Karpas-422 (cell line): Measurements from ENCODE around the gene OLFML2B. TPM values are rescaled to one million over a fixed set of nuclear protein-coding genes. Genes with fewer than 3 reads are reported as not detected.
"Not testable (repeated sequence)": the region's sequence is repeated elsewhere in the genome, so short reads cannot be mapped to it uniquely, and the experiment has no call there.

Source experiments
- DNase-seq: peaks from one replicate; pipeline ENCODE4 v3.0.0-alpha.2; 2015
- H2AFZ ChIP-seq: fragments of 200-600 bp; sonication (generic); 2 replicates; pipeline ENCODE4 v1.6.1; 2014; ENCODE audit warnings: antibody characterized with exemption, low read length, mixed read lengths
- H3K27ac ChIP-seq: fragments of 200-600 bp; sonication (generic); 2 replicates; pipeline ENCODE4 v1.5.1; 2014; ENCODE audit warnings: mild to moderate bottlenecking, low read length, moderate library complexity
- H3K27me3 ChIP-seq: fragments of 200-600 bp; sonication (generic); 2 replicates; pipeline ENCODE4 v1.6.1; 2014; ENCODE audit warnings: low read length, mixed read lengths
- H3K36me3 ChIP-seq: fragments of 200-600 bp; sonication (generic); 2 replicates; pipeline ENCODE4 v1.6.1; 2014; ENCODE audit warnings: low read length, mixed read lengths; ENCODE audit not compliant: insufficient read depth
- H3K4me1 ChIP-seq: fragments of 200-600 bp; sonication (generic); 2 replicates; pipeline ENCODE4 v1.6.1; 2014; ENCODE audit warnings: mild to moderate bottlenecking, low read length, mixed read lengths
- H3K4me2 ChIP-seq: fragments of 200-600 bp; sonication (generic); 2 replicates; pipeline ENCODE4 v1.6.1; 2014; ENCODE audit warnings: low read length, low read depth, mild to moderate bottlenecking; ENCODE audit not compliant: poor library complexity, severe bottlenecking
- H3K4me3 ChIP-seq: fragments of 200-600 bp; sonication (generic); 2 replicates; pipeline ENCODE4 v1.5.1; 2014; ENCODE audit warnings: mild to moderate bottlenecking, antibody characterized with exemption, low read length, mixed read lengths
- H3K79me2 ChIP-seq: fragments of 200-600 bp; sonication (generic); 2 replicates; pipeline ENCODE4 v1.6.1; 2014; ENCODE audit warnings: mild to moderate bottlenecking, low read length, mixed read lengths
- H3K9ac ChIP-seq: fragments of 200-600 bp; sonication (generic); 2 replicates; pipeline ENCODE4 v1.6.0; 2014; ENCODE audit warnings: low read length
- H3K9me2 ChIP-seq: fragments of 200-600 bp; sonication (generic), shearing (Covaris generic); replicated peaks from 2 replicates; pipeline ENCODE4 v1.6.0; 2014; ENCODE audit warnings: mild to moderate bottlenecking, low read length, moderate library complexity; ENCODE audit not compliant: insufficient read depth
- H3K9me3 ChIP-seq: fragments of 300-700, 200-600 bp; sonication (generic); 2 replicates; pipeline ENCODE4 v1.6.1; 2014; ENCODE audit warnings: low read length, mixed read lengths
- H4K20me1 ChIP-seq: fragments of 200-600 bp; sonication (generic); 2 replicates; pipeline ENCODE4 v1.6.1; 2014; ENCODE audit warnings: mild to moderate bottlenecking, antibody characterized with exemption, low read length, low read depth; ENCODE audit not compliant: insufficient read depth
- total RNA-seq: library from RNA; depleted of rRNA; stranded (reverse); fragments of >200 nt; shearing (Covaris generic); gene quantifications from 2 replicates; pipeline ENCODE4 v1.2.3, GENCODE V29; 2014; ENCODE audit warnings: low replicate concordance

Gene OLFML2B
- total RNA-seq, 1 experiment from 2014 or later, result not detected

DNA sequence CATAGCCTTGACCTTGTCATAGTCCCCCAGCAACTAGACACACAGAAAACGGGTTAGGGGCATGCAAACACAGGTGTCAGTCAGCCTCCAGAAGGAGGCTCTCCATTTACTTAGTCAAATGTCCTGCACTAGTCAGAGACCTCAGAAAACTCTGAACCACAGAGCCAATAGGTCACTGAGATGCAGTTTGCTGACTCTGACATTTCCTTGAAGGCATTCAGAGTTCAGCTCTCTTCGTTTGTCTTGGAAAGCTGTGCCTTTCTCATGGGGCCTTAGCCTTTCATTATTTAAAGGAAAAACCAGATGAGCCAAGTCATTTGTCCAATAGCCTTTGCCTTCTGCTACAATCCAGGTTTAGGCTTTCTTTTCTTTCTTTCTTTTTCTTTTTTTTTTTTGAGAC lies 3.5 kb downstream of the OLFML2B start:
- no peaks in the 10 kb centered on the region for H3K36me3 ChIP-seq
- H2AFZ ChIP-seq, result no peak overlapping the region
- peaks cover 36% of the 10 kb centered on the region for H3K4me1 ChIP-seq
- H3K27ac ChIP-seq, result no peak overlapping the region
- H4K20me1 ChIP-seq, result peaks cover 7% of the 10 kb centered on the region; the same call in 1 of the 2 replicates
- peak overlapping the region; percentile 4 for H3K4me2 ChIP-seq
- peak; percentile 70 for DNase-seq
- H3K9ac ChIP-seq, result no peak overlapping the region
- H3K4me3 ChIP-seq, result no peak overlapping the region
- H3K79me2 ChIP-seq, result no peaks in the 10 kb centered on the region
- H3K27me3 ChIP-seq, result peaks cover 2% of the 10 kb centered on the region; the same call in 1 of the 2 replicates
- H3K9me3 ChIP-seq, result no peaks in the 10 kb centered on the region
- no peaks in the 10 kb centered on the region for H3K9me2 ChIP-seq

DNA sequence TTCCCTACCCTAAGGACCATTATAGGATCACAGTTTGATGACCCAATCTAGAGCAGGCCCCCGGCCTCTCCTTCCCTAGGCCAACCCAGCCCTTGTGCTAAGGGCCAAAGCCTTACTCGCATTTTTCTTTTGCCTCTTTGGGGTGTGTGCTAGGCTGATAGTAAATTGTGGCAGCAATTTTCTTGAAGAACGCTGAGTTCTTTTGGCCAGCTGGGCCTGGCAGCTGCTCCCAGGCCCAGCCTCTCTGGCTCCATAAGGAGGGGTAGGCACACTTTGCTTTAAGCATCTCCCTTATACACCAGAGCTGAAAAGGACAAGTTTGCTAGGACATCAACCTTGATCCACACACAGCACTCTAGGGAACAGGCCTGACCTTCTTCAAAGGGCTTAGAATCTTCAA lies 4.2 kb downstream of the OLFML2B start:
- H2AFZ ChIP-seq, result no peak overlapping the region
- no peaks in the 10 kb centered on the region for H3K36me3 ChIP-seq
- H3K27ac ChIP-seq, result no peak overlapping the region
- peaks cover 2% of the 10 kb centered on the region; the same call in 1 of the 2 replicates for H3K27me3 ChIP-seq
- peaks cover 34% of the 10 kb centered on the region for H3K4me1 ChIP-seq
- no peak for DNase-seq
- no peaks in the 10 kb centered on the region for H3K9me3 ChIP-seq
- H3K4me3 ChIP-seq, result no peak overlapping the region
- no peaks in the 10 kb centered on the region for H3K79me2 ChIP-seq
- peak overlapping the region; percentile 30 for H3K4me2 ChIP-seq
- H4K20me1 ChIP-seq, result peaks cover 7% of the 10 kb centered on the region; the same call in 1 of the 2 replicates
- no peaks in the 10 kb centered on the region for H3K9me2 ChIP-seq
- no peak overlapping the region for H3K9ac ChIP-seq

DNA sequence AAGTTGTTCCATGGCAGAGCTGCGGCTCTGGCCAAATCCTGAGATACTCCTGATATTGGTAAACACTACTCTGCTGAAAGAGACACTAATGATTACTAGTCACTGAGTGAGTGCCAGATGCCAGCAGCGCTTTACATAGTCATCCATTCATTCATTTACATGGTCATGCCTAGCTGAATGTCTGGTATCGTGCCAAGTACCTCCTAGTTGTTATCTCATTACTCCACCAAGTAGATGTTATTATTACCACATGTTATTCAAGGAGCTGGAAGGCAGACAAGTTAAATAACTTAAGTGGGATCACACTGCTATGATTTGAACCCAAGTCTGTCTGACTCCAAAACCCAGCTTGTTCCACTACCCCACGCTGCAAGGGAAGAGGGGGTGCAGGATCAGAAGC lies 4.7 kb downstream of the OLFML2B start:
- H3K9ac ChIP-seq, result no peak overlapping the region
- no peaks in the 10 kb centered on the region for H3K79me2 ChIP-seq
- peak overlapping the region; percentile 30 for H3K4me2 ChIP-seq
- H4K20me1 ChIP-seq, result peaks cover 7% of the 10 kb centered on the region; the same call in 1 of the 2 replicates
- H3K4me3 ChIP-seq, result no peak overlapping the region
- no peaks in the 10 kb centered on the region for H3K9me3 ChIP-seq
- H2AFZ ChIP-seq, result no peak overlapping the region
- H3K27me3 ChIP-seq, result peaks cover 1% of the 10 kb centered on the region; the same call in 1 of the 2 replicates
- peaks cover 30% of the 10 kb centered on the region for H3K4me1 ChIP-seq
- H3K27ac ChIP-seq, result no peak overlapping the region
- peak; percentile 88 for DNase-seq
- no peaks in the 10 kb centered on the region for H3K9me2 ChIP-seq
- no peaks in the 10 kb centered on the region for H3K36me3 ChIP-seq

DNA sequence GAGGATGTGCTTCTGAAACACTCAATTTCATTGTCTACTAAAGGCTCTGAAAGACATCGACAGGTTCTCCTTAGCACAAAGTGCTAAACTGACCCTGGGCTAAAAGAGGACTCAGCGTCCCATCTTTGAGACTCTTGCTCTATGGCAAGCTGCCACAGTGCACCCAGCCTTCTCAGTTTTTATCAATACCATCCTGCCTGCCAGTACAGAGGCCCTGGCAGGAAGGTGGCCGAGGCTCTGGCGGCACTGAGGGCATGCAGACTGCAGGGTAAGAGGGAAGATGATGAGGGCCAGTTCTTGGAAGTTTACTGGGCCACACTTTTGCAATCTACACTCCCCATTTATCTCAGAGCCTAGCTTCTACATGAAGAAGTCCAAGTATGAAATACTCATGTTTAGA lies 5.3 kb downstream of the OLFML2B start:
- peaks cover under 1% of the 10 kb centered on the region; the same call in 1 of the 2 replicates for H3K9me3 ChIP-seq
- peak overlapping the region; percentile 30 for H3K4me2 ChIP-seq
- no peak for DNase-seq
- H3K27me3 ChIP-seq, result no peaks in the 10 kb centered on the region
- peaks cover 24% of the 10 kb centered on the region for H3K4me1 ChIP-seq
- H2AFZ ChIP-seq, result no peak overlapping the region
- H4K20me1 ChIP-seq, result peaks cover 7% of the 10 kb centered on the region; the same call in 1 of the 2 replicates
- H3K27ac ChIP-seq, result no peak overlapping the region
- H3K4me3 ChIP-seq, result no peak overlapping the region
- H3K9ac ChIP-seq, result no peak overlapping the region
- no peaks in the 10 kb centered on the region for H3K9me2 ChIP-seq
- H3K36me3 ChIP-seq, result no peaks in the 10 kb centered on the region
- H3K79me2 ChIP-seq, result no peaks in the 10 kb centered on the region

DNA sequence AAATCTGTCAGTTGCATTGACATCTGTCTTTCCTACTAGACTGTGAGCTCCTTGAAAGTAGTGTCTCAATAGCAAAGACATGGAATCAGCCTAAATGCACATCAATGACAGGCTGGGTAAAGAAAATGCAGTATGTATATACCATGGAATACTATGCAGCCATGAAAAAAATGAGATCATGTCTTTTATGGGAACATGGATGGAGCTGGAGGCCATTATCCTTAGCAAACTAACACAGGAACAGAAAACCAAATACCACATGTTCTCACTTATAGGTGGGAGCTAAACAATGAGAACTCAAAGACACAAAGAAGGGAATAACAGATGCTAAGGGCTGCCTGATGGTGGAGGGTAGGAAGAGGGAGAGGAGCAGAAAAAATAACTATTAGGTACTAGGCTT lies 5.9 kb downstream of the OLFML2B start:
- not testable (repeated sequence) for H3K9ac ChIP-seq, H3K9me2 ChIP-seq, H2AFZ ChIP-seq, H3K36me3 ChIP-seq, H3K9me3 ChIP-seq, H4K20me1 ChIP-seq, DNase-seq, H3K27ac ChIP-seq, H3K4me3 ChIP-seq, H3K4me2 ChIP-seq, H3K27me3 ChIP-seq, H3K79me2 ChIP-seq
- peaks cover 22% of the 10 kb centered on the region for H3K4me1 ChIP-seq

DNA sequence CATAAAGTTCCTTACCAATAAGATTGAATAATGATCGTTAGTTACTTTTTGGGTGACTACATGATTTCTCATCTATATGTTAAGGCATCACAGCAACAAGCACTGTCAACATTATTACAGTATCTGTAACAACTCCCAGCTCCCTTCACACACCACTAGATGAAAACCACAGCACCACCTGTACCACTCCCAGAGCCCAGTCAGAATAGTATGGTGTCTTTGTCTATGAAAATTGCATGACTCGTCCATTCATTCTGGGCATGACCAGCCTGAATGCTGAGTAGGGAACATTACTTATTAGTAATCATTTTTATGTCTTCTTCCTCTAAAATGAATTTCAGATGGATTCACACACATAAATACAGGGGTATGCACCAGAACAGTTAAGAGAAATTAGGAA lies 7.0 kb downstream of the OLFML2B start:
- no peaks in the 10 kb centered on the region for H3K36me3 ChIP-seq
- DNase-seq, result no peak

DNA sequence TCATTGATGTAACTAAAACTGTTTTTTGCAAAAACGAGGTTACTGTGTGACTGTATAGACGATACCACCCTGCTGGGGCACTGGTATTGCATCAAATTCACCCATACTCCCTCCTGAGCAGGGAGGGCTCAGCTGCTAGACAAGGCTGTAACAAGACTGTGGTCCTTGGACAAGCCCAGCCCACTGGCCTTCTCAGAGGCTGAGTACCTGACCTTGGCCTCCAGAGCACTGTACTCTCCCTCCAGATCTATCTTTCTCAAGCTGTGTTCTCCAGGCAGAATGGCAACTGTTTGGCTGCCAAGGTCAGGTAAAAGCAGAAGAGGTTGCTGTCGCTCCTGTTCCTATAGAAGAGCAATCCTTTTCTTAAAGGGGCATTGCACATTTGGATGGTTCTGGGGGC lies 8.5 kb downstream of the OLFML2B start:
- Histone ChIP-seq H3K27me3 (0 out of 2 replicates have a peak, but pooled peaks cover 3% of the 10 kb centered on the region), H4K20me1 (peaks cover 7% of the 10 kb centered on the region; the same call in 1 of the 2 replicates), H3K9me2 (no peaks in the 10 kb centered on the region), H3K9me3 (peaks cover 3% of the 10 kb centered on the region; the same call in 1 of the 2 replicates), H3K4me2 (no peak overlapping the region), H3K4me3 (no peak overlapping the region), H3K4me1 (peaks cover 20% of the 10 kb centered on the region), H3K36me3 (no peaks in the 10 kb centered on the region), H3K27ac (no peak overlapping the region), H3K9ac (no peak overlapping the region), H3K79me2 (no peaks in the 10 kb centered on the region), H2AFZ (no peak overlapping the region)
- DNase-seq, result no peak

More for the DNA sequence above, 7.0 kb downstream of the OLFML2B start:
- H3K9me2 ChIP-seq, result no peaks in the 10 kb centered on the region
- H3K4me2 ChIP-seq, result no peak overlapping the region
- H3K9me3 ChIP-seq, result peaks cover 3% of the 10 kb centered on the region; the same call in 1 of the 2 replicates
- no peak overlapping the region for H3K4me3 ChIP-seq
- H3K9ac ChIP-seq, result no peak overlapping the region
- peaks cover 22% of the 10 kb centered on the region for H3K4me1 ChIP-seq
- H3K27ac ChIP-seq, result no peak overlapping the region
- no peaks in the 10 kb centered on the region for H3K79me2 ChIP-seq
- H4K20me1 ChIP-seq, result peaks cover 7% of the 10 kb centered on the region; the same call in 1 of the 2 replicates
- H2AFZ ChIP-seq, result no peak overlapping the region
- 0 out of 2 replicates have a peak, but pooled peaks cover 3% of the 10 kb centered on the region for H3K27me3 ChIP-seq

DNA sequence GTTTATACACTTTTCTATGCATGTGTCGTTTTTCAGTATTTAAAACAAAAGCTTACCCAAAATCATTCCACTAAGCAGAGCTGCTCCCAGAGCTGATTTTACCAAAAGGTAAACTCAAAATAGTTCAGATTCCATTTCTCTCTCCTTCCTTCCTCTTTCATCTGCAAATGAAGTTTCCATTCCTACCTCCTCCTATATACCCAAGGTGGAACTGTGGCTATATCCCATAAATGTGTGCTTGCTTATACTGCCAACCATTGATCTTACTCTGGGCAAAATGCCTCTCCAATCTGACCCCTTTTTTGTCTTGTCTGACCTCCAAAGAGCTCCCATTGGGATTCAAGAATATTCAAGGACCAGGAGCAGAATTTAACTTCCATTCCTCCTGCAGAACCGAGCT lies 9.5 kb downstream of the OLFML2B start:
- Histone ChIP-seq H3K79me2 (no peaks in the 10 kb centered on the region), H3K27me3 (0 out of 2 replicates have a peak, but pooled peaks cover 3% of the 10 kb centered on the region), H3K9ac (no peak overlapping the region), H3K27ac (no peak overlapping the region), H3K9me3 (peaks cover 3% of the 10 kb centered on the region; the same call in 1 of the 2 replicates), H3K4me3 (no peak overlapping the region), H3K9me2 (no peaks in the 10 kb centered on the region), H4K20me1 (no peaks in the 10 kb centered on the region), H3K4me1 (peaks cover 10% of the 10 kb centered on the region), H3K4me2 (no peak overlapping the region), H2AFZ (no peak overlapping the region), H3K36me3 (no peaks in the 10 kb centered on the region)
- no peak for DNase-seq
